Measurements from ENCODE around the gene RNF186. TPM values are rescaled to one million over a fixed set of nuclear protein-coding genes. Genes with fewer than 3 reads are reported as not detected.
A peak's percentile ranks its signal among the peaks of the same experiment; 100 is the strongest.
"Not testable (repeated sequence)": the region's sequence is repeated elsewhere in the genome, so short reads cannot be mapped to it uniquely, and the experiment has no call there.

RNF186 gene
- total RNA-seq, 1 donor from 2014 or later, result 0.60 TPM

- ATAC-seq (peak; percentile 96), DNase-seq (ENCODE audit: low spot score) (peak; percentile 60)
These were observed 10.2 kb upstream of the RNF186 start for GRCh38 chr1:19825298-19825697.

GRCh38 chr1:19824541-19824940 lies 9.5 kb upstream of the RNF186 start:
- ATAC-seq, result no peak
- DNase-seq (ENCODE audit: low spot score), result no peak

DNA sequence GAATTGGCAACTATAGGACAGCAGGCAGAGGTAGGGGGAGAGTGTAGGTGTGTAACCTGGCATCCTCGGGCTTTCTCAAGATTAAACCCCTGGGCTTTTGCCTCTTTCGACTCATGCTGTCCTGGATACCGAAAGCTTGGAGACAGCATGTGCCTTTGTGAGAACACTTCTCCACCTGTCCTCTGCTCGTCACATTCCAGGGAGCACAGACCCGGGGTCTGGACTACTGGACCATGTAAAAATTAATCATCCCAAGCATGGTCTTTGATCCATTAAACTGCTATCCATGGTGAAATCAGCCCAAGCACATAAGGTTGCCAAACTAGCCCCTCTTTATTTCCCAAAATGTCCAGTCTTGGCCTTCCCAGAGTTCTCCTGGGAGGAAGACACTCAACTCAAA lies 9.0 kb upstream of the RNF186 start:
- no peak for ATAC-seq
- DNase-seq (ENCODE audit: low spot score), result no peak

GRCh38 chr1:19819701-19820100 lies 4.6 kb upstream of the RNF186 start:
- ATAC-seq, result peak; percentile 38
- peak; percentile 76 for DNase-seq (ENCODE audit: low spot score)

DNA sequence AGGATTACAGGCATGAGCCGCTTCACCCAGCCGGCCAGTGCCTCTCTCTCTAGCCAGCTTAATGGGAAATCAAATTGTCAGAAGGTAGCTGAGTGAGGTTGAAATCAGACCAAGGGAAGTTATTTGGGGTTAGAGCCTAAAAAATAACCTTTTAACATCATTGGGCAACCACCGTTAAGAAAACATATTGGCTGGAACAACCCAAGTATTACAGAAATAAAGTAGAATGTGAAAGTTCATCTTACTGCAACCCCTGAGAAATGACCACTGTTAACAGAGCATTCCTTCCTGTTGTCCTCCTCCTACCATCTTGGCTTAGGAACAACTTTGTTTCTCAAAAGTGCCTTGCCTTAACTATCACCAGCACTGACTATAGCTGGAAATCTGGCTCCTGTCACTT lies 3.2 kb upstream of the RNF186 start:
- peak; percentile 36 for ATAC-seq
- no peak for DNase-seq (ENCODE audit: low spot score)

DNA sequence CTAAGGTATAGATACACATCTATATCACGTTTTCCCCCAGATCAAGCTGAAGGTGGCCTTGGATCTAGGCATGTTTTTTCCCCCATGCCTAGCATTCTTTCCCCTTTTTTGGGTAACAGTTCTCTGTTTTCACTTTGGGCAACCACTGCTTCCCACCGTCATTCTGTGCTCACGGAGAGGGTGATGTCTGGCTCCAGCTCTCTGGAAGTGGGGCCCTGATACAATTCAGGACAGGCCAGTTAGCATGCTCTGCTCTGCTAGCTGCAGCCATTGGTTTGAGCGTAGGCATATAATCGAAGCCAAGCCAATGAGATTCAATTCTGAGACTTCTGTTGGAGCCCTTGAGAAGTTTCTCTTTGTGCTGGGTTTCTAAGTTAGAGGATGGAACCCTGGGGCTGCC lies 2.1 kb upstream of the RNF186 start:
- ATAC-seq, result no peak
- no peak for DNase-seq (ENCODE audit: low spot score)

GRCh38 chr1:19816737-19817086 lies 1.6 kb upstream of the RNF186 start:
- ATAC-seq, result not testable (repeated sequence)

DNA sequence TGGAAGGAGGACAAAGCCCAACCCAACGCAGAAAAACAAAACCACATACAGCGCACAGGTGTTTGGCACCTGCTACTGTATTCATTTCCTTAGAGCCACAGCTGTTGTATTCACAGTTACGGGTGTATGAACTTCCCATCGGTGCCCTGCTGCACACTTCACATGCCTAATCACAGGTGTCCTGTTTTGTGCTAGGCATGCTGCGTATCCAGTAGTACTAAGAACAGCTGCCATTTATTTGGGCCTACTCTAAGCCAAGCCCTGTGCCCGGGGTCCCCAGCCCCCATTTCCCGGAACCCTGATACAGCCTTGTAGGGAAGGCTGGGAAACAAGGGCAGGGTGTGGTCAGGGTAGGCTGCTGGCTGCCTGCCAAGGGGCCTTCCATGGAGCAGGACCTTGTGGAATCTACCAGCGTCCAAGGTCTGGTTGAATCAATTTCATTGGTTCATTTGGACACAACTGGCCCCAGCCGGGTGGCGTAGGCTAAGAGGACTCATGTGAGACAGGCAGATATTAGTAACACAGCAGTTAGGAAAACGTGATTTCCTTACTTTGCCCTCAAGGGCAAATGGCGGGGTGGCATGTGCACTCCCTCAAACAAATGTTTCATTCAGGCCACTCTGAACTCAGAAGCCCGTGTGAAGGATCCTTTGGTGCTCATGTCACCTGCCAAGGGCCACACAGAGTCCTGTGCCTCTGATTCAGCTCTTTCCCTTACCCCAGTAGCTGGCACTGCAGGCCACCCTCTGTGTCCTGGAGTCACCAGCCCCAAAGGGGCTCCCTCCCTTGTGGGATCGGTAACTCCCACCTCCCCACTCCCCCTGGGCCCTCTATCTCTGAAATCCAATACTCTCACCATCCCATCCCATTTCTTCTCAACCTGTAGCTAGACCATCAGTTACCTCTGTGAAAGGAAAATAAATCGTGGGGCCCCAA lies 986 bp upstream of the RNF186 start:
- DNase-seq (ENCODE audit: low spot score) (peak; percentile 91), ATAC-seq (peak; percentile 43)

More at GRCh38 chr1:19816737-19817086, 1.6 kb upstream of the RNF186 start:
- DNase-seq (ENCODE audit: low spot score), result not testable (repeated sequence)

DNA sequence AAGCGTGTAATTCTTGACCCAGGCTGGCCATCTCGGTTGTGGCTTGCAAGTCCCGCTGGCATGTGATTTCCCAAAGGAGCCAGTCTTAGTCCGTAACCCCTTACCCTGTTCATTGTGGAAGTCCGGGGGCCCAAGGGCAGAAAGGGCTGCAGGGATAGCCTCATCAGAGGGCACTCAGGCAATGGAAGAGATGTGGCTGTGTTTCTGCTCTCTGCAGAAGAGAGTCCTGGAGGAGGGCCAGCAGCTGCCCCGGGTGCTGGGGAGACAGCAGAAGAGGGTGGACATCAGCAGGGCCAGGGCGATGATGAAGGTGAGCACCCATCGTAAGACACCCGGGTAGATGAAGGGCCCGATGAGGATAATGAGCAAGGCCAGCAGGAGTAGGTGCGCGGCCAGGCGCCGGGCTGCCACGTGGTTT lies 830 bp downstream of the RNF186 start:
- ATAC-seq, result no peak

GRCh38 chr1:19813643-19813960 lies 1.5 kb downstream of the RNF186 start:
- ATAC-seq (no peak), DNase-seq (ENCODE audit: low spot score) (no peak)

More for the DNA sequence above, 830 bp downstream of the RNF186 start:
- peak; percentile 52 for DNase-seq (ENCODE audit: low spot score)

DNA sequence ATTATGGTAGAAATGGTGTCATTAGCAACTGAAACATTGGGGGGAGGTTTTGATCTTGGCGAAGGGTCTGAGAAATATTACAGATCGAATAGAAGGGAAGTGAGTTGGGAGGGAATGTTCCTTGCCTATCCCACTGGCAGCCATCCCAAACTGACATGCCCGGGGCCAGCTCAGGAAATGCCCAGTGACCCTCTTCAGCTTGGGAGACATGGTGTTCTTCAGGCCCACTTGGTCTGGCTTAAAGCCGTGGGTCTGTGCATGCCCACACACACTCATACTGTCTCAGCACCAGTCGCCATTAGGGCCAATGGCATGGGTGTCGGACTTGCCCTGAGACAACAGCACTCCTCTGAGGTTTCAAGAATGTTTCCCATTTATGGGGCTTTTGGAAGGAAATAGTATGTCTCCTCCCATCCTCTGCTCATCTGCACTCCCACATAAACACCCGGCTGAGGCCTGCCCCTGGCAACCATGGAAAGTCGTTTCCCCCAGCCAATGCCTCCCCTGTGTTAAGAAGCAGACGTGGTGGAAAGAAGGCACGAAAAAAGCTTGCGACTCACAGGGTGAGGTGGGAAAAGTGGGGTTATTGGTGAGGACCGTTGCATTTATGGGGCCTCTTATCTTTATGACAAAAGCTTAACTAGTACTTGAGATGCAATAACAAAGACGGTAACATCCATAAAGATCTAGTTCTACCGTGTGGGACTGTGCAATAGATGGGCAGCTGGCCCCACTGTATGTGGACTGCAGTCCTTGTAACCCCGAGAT lies 2.0 kb downstream of the RNF186 start:
- ATAC-seq, result no peak
- DNase-seq (ENCODE audit: low spot score), result no peak

DNA sequence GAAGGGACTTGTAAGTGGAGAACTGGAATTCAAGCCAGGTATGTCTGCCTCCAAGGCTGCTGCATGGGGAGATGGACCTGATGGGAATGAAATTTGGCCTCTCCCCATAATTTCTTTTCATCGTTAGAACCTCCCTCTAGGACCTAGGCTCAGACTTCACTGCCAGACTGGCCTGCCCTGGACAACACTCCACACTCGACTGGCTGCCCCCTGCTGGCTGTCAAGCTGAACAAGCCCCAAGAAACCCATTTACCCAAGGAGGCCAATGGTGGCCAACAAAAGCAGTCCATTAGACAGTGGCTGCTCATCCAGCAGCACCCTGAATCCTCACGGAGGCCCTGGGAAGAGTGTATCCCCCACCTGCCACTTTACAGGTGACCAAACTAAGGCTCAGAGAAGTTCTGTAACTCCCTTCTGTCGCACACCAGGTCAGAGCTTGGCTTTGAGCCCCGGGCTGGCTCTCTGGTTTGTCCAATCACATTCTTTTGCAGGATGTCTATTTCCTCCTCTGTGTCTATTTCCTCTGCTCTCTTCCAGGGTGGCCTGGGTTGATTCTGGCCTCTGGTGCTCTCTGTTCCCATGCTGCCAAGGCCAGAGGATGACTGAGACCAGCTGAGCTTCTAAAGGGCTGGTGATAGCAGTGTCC lies 3.8 kb downstream of the RNF186 start:
- DNase-seq (ENCODE audit: low spot score), result peak; percentile 66
- ATAC-seq, result peak; percentile 40

- ATAC-seq, result no peak
- DNase-seq (ENCODE audit: low spot score), result no peak
These were observed 5.9 kb downstream of the RNF186 start for GRCh38 chr1:19809044-19809750.

GRCh38 chr1:19808351-19808750 lies 6.7 kb downstream of the RNF186 start:
- no peak for ATAC-seq
- no peak for DNase-seq (ENCODE audit: low spot score)

DNA sequence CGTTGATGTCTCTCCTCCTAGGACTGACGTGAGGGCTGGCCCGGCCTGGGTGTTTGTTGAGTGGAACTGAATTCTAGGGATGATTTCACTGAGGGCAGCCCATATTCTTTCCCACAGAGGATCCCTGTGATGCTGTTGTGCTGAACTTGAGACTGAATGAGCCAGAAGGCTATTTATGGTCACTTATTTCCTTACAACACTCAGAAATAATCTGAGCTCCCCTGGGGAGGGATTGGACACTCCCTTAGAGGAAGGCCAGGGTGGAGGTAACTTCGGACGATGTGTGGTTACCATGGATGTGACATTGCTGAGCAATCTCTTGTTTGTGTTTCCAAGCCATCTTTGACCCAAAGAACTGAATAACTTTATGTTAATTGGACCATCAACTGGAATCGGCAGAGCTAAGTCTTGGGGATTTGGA lies 10.2 kb downstream of the RNF186 start:
- ATAC-seq, result no peak
- no peak for DNase-seq (ENCODE audit: low spot score)

- DNase-seq (ENCODE audit: low spot score) (no peak), ATAC-seq (no peak)
These were observed 12.8 kb downstream of the RNF186 start for GRCh38 chr1:19802269-19802668.

DNA sequence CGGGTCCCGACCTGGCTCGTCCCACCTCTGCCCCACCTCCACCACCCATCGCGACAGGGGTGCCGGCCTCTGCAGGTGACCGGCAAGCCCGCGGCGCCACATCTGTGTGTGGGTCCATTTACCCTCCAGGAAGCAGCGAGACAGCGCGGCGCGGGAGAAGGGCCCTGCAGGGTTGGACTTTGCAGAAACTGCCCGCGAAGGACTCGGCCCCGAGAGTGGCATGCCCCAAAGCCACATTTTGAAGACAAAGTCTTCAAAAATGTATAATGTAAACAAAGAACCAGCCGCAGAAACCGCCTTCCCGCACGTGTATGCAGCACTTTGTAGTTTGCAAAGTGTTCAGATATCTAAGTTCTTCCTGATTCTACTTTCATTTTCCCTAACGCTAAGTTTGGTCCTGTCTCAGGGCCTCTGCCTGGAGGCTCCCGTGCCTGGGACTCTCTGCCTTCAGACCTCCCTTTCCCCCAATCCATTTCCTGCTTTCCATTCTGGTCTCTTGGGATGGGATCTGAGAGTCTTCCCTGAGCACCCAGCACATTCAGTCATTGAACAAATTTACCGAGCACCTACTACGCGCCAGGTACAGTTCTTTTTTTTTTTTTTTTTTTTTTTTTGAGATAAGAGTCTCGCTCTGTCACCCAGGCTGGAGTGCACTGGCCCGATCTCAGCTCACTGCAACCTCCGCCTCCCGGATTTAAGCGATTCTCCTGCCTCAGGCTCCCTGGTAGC lies 14.8 kb downstream of the RNF186 start:
- peak; percentile 61 for ATAC-seq
- peak; percentile 72 for DNase-seq (ENCODE audit: low spot score)

GRCh38 chr1:19799230-19800075 lies 15.6 kb downstream of the RNF186 start, which contains the start of gene TMCO4:
Gene TMCO4 (minus strand): TSS chr1:19799916. CDS start chr1:19780758, 19,158 bp downstream.
- peak; percentile 89 for DNase-seq (ENCODE audit: low spot score)
- peak; percentile 92 for ATAC-seq
